ENCODE measurements around the gene CYP2F1.

CYP2F1 gene

DNA sequence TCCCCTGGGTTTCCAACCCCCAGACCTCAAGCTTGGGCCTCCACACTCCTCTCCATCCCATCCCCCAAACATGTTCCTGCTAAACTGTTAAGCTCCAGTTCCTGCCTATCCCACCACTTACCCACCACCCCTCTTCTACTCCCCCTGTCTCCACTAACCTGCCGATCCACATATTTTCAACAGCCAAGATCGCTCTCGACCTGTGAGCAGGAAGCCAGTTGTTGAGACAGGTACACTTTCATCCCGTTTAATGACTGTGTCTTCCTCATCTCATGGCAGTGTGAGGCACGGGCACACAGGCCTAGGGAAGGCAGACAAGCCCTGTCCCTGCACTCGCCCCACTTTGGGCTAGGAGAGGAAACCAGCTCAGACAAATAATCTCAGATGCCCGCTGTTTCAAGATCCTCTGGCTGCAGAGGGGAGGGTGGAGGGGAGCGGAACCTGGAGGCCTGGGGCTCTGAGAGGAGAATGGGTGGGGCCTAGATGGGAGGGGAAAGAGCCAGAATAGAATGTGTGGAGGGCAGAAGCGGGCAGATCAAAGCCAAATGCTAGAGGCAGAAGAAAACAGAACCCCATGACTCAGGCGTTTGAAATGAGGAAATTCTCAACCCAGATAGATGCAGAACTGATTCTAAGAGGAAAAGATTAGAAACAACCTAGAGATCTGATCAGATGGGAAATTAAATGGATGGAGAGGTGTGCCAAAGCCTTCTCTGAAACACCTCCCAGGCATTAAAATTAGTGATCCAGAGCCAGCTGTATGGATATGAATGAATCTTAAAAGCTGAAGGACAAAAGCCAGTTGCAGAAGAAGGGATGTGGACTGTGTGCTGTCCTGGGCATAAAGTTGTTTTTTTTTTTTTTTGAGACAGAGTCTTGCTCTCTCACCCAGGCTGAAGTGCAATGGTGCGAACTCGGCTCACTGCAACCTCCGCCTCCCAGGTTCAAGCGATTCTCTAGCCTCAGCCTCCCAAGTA is 61.9 kb downstream of the CYP2F1 start:
- DNase-seq (ENCODE audit: low read depth), result peak; percentile 86
